ENCODE results near the gene NRXN3.

GRCh38 chr14:79051742-79052141 lies 881.6 kb downstream of the NRXN3 start:
- TF ChIP-seq, protein P1, sequence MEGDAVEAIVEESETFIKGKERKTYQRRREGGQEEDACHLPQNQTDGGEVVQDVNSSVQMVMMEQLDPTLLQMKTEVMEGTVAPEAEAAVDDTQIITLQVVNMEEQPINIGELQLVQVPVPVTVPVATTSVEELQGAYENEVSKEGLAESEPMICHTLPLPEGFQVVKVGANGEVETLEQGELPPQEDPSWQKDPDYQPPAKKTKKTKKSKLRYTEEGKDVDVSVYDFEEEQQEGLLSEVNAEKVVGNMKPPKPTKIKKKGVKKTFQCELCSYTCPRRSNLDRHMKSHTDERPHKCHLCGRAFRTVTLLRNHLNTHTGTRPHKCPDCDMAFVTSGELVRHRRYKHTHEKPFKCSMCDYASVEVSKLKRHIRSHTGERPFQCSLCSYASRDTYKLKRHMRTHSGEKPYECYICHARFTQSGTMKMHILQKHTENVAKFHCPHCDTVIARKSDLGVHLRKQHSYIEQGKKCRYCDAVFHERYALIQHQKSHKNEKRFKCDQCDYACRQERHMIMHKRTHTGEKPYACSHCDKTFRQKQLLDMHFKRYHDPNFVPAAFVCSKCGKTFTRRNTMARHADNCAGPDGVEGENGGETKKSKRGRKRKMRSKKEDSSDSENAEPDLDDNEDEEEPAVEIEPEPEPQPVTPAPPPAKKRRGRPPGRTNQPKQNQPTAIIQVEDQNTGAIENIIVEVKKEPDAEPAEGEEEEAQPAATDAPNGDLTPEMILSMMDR (conservative IDR thresholded peaks at IDR 0.05), result no peak
- no peak for TF ChIP-seq EZH2 (IDR thresholded peaks at IDR 0.05; ENCODE audit: low read depth)

All from PC-9 (cell line).